ENCODE measurements around the gene KCTD12. TPM values are rescaled to one million over a fixed set of nuclear protein-coding genes. Genes with fewer than 3 reads are reported as not detected.

Gene KCTD12
- total RNA-seq, 1 donor from 2014 or later = 124 TPM

DNA sequence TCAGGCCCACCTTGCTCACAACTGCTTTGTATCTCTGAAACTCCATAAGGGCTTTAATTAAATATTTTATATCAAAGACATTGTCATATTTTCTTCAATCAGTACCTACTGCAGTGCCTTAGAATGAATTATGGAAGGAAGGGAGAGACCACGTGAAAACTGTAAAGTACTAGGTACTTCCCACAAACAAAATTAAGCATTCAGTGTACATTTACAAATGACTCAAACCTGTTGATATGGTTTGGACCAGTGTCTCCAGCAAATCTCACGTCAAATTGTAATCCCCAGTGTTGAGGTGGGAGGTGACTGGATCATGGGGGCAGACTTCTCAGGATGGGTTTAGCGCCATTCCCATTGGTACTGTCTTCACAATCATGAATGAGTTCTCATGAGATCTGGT is 23.2 kb downstream of the KCTD12 start:
- no peak for FAIRE-seq
- no peak for DNase-seq (ENCODE audit: low spot score in 2 of 2)

GRCh38 chr13:76861859-76862258 is 24.3 kb downstream of the KCTD12 start:
- DNase-seq (ENCODE audit: low spot score in 2 of 2) (no peak), FAIRE-seq (no peak)

- FAIRE-seq (no peak), DNase-seq (ENCODE audit: low spot score in 2 of 2) (no peak)
Measured at GRCh38 chr13:76860706-76861105, 25.5 kb downstream of the KCTD12 start.

DNA sequence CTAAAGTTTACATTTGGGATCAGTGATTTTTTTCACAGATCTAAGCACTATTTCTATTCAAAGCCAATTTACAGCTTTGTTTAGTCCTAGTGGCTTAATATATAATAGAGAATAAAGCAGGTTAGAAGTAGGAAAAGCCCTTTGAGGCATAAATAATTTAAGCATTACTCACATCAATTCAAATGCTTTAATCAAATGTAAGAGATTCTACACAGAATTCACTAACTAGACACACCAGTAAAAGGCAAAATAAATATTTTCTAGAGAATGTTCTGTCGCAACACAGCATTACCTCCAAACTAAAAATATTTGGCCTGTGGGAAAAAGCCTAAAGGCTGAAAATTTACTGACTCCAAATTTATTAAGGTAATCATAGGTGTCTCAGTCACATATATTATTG is 31.3 kb downstream of the KCTD12 start:
- no peak for FAIRE-seq
- DNase-seq (ENCODE audit: low spot score in 2 of 2) = no peak

DNA sequence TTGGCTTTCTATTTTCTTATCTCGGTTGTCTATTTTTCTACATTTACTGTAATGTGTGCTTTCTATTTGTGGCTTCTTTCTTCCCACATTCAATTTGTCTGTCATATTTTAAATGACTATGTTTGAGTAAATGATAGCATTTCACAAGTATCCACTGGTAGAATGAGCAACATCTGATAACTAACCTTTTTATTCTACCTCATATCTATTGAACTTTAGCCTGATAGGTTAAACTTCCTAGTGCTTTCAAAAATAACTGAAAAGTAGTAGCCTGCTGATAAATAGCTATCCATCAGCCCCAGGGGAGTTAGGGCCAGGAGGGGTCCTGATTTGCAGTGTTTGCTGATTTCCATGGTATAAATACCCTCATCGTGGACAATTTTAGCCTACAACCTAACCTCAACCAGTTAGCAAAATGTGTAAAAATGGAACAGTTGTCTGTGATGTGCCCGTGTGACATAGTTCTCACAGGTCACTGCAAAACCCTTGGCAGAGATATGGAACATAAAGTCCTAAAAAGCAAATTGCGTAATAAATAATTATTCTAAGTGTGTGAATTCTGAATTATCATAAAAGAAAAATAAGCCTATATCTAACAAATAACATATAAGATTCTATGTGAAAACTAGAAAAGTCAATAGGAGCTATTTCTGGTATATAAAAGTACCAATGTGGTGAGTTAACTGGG is 32.1 kb downstream of the KCTD12 start:
- no peak for FAIRE-seq
- DNase-seq (ENCODE audit: low spot score in 2 of 2) = no peak

- FAIRE-seq = no peak
- no peak for DNase-seq (ENCODE audit: low spot score in 2 of 2)
Measured at GRCh38 chr13:76853481-76853880, 32.7 kb downstream of the KCTD12 start.

DNA sequence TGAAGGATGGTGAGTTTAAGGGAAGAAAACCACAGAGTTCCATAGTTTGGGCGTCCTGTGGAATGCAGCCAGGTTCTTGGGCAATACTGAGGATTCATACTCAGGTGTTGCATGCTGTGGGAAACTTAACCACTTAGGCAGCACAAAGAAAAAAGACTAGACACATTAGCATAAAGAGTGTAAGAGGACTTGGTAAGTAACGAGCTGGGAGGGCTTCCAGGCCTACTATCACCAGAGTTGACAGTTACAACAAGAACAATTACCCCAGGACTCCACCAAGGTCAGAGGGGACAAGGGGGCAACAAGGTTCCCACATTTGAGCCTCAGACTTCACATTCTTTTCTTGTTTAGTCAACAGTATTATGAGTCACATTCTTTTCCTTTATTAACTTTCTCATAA is 33.2 kb downstream of the KCTD12 start:
- no peak for FAIRE-seq
- DNase-seq (ENCODE audit: low spot score in 2 of 2) = no peak

GRCh38 chr13:76851961-76852360 is 34.2 kb downstream of the KCTD12 start:
- FAIRE-seq (no peak), DNase-seq (ENCODE audit: low spot score in 2 of 2) (no peak)

- FAIRE-seq (no peak), DNase-seq (ENCODE audit: low spot score in 2 of 2) (no peak)
Measured at GRCh38 chr13:76849493-76849892, 36.7 kb downstream of the KCTD12 start.

- DNase-seq (ENCODE audit: low spot score in 2 of 2) = no peak
Measured at GRCh38 chr13:76848596-76848995, 37.6 kb downstream of the KCTD12 start.

GRCh38 chr13:76846363-76846762 is 39.8 kb downstream of the KCTD12 start:
- DNase-seq (ENCODE audit: low spot score in 2 of 2) = no peak
- no peak for FAIRE-seq

More at GRCh38 chr13:76848596-76848995, 37.6 kb downstream of the KCTD12 start:
- FAIRE-seq = no peak

DNA sequence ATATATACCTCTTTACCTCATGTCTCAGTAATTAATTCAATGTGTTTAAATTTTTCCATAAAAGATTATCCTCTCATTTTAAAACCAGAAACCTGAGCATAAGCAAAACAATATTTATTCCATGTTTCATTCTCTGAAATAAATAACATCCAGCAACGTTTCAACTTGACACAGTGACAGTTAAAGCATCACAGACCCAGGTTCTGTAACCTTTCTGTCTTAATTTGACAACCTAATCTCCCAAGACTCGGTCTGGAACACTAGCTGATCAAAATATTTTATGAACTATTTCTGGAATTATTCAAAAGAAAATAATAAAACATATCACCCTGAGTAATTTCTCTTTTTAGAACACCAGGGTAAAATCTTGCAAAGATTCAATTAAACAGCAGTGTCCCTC is 40.3 kb downstream of the KCTD12 start:
- DNase-seq (ENCODE audit: low spot score in 2 of 2) = no peak
- FAIRE-seq = no peak

- peak; percentile 89 for FAIRE-seq
- DNase-seq (ENCODE audit: low spot score in 2 of 2) = no peak
Measured at GRCh38 chr13:76845367-76845766, 40.8 kb downstream of the KCTD12 start.

- no peak for DNase-seq (ENCODE audit: low spot score in 2 of 2)
Measured at GRCh38 chr13:76837801-76838200, 48.4 kb downstream of the KCTD12 start.

GRCh38 chr13:76836311-76836710 is 49.9 kb downstream of the KCTD12 start:
- DNase-seq (ENCODE audit: low spot score in 2 of 2) (no peak), FAIRE-seq (no peak)

More at GRCh38 chr13:76837801-76838200, 48.4 kb downstream of the KCTD12 start:
- FAIRE-seq = no peak

GRCh38 chr13:76833441-76833954 is 52.7 kb downstream of the KCTD12 start:
- DNase-seq (ENCODE audit: low spot score in 2 of 2) = no peak

GRCh38 chr13:76832258-76832988 is 53.8 kb downstream of the KCTD12 start:
- no peak for FAIRE-seq
- DNase-seq (ENCODE audit: low spot score in 2 of 2) = no peak

More at GRCh38 chr13:76833441-76833954, 52.7 kb downstream of the KCTD12 start:
- FAIRE-seq = no peak

GRCh38 chr13:76830805-76831204 is 55.4 kb downstream of the KCTD12 start:
- FAIRE-seq (no peak), DNase-seq (ENCODE audit: low spot score in 2 of 2) (no peak)

All from frontal cortex (tissue), 4 donors.